K562 (cell line): Measurements from ENCODE around the gene YPEL5. TPM values are rescaled to one million over a fixed set of nuclear protein-coding genes. Genes with fewer than 3 reads are reported as not detected.

ENCODE experiments used
- BCOR ChIP-seq: fragments of 450-650 bp; IDR thresholded peaks from 2 replicates; pipeline ENCODE4 v1.6.1; 2016
- E2F3 ChIP-seq: fragments of 250-450 bp; sonication (Bioruptor Pico); IDR thresholded peaks from 2 replicates; pipeline ENCODE4 v1.4.0; 2020; ENCODE audit warnings: mild to moderate bottlenecking
- ELF4 ChIP-seq: fragments of 450-650 bp; formaldehyde crosslinking; IDR thresholded peaks from 2 replicates; pipeline ENCODE4 v1.4.0; 2022; ENCODE audit warnings: missing genetic modification characterization
- HSF4 ChIP-seq: fragments of 250-450 bp; sonication (Bioruptor Pico); IDR thresholded peaks from 2 replicates; pipeline ENCODE4 v2.1.2; 2022; ENCODE audit warnings: mild to moderate bottlenecking, moderate library complexity, borderline replicate concordance
- JUNB ChIP-seq: fragments of 450-650 bp; formaldehyde crosslinking; conservative IDR thresholded peaks from 2 replicates; pipeline ENCODE4 v1.4.0; 2020; ENCODE audit warnings: mild to moderate bottlenecking
- LCOR ChIP-seq: sonication (generic); formaldehyde crosslinking; IDR thresholded peaks from 2 replicates; pipeline ENCODE4 v1.8.0; 2022; ENCODE audit warnings: mild to moderate bottlenecking, missing genetic modification reagents
- MXI1 ChIP-seq: IDR thresholded peaks from 2 replicates; pipeline ENCODE4 v1.6.1; 2011; ENCODE audit warnings: low read depth, mild to moderate bottlenecking, improper control_type of control experiment, low read length
- NCOA2 ChIP-seq, 2 experiments: fragments of 450-650 bp; IDR thresholded peaks; 2 replicates each; pipeline ENCODE4 v1.6.1; 2018; ENCODE audit warnings: mild to moderate bottlenecking in 2 of 2, moderate library complexity in 1 of 2; ENCODE audit not compliant: partially characterized antibody in 2 of 2
- POLR2AphosphoS5 ChIP-seq: IDR thresholded peaks from 2 replicates; pipeline ENCODE4 v1.6.1; 2011; ENCODE audit warnings: mild to moderate bottlenecking, low read depth, low read length, moderate library complexity; ENCODE audit not compliant: control insufficient read depth, insufficient read depth
- SRSF1 ChIP-seq: fragments of 200-400 bp; formaldehyde crosslinking; IDR thresholded peaks from 2 replicates; pipeline ENCODE4 v1.6.1; 2017; ENCODE audit warnings: mild to moderate bottlenecking, low read depth, low read length, moderate library complexity
- TAF1 ChIP-seq: IDR thresholded peaks from 2 replicates; pipeline ENCODE4 v1.6.1; 2011; ENCODE audit warnings: mild to moderate bottlenecking, low read length, moderate library complexity; ENCODE audit not compliant: insufficient read depth, control insufficient read depth, severe bottlenecking; ENCODE audit errors: extremely low read depth
- ZFP30 ChIP-seq: fragments of 250-450 bp; sonication (Bioruptor Pico); IDR thresholded peaks from 2 replicates; pipeline ENCODE4 v1.8.0; 2022; ENCODE audit warnings: moderate library complexity, mild to moderate bottlenecking, inconsistent platforms, borderline replicate concordance
- ZKSCAN3 ChIP-seq: fragments of 250-450 bp; sonication (Bioruptor Pico); IDR thresholded peaks from 2 replicates; pipeline ENCODE4 v1.4.0; 2020
- ZKSCAN8 ChIP-seq: fragments of 200-800 bp; sonication (Bioruptor generic); IDR thresholded peaks from 2 replicates; pipeline ENCODE4 v1.6.1; 2016; ENCODE audit warnings: missing genetic modification characterization, missing compliant biosample characterization
- ZNF143 ChIP-seq: sonication (generic); formaldehyde crosslinking; IDR thresholded peaks from 2 replicates; pipeline ENCODE4 v1.9.0; 2022; ENCODE audit warnings: mild to moderate bottlenecking, missing genetic modification reagents
- ZNF778 ChIP-seq: fragments of 450-650 bp; formaldehyde crosslinking; IDR thresholded peaks from 2 replicates; pipeline ENCODE4 v1.4.0; 2020; ENCODE audit warnings: mild to moderate bottlenecking, moderate library complexity
- polyA plus RNA-seq, 8 experiments: library from polyadenylated mRNA; depleted of rRNA in 4 of 8; stranded (reverse) in 5 of 8; unstranded in 3 of 8; fragments of >200 nt; fragmentation: Nextera tagmentation in 2 of 8; fragmentation: Illumina TruSeq in 1 of 8; extraction: Ambion mirVana in 2 of 8; extraction: Trizol in 1 of 8; gene quantifications; 2 replicates each; pipeline versions ENCODE4 v1.2.1 to v1.2.3, GENCODE V29; 2011 to 2014; ENCODE audit warnings: inconsistent platforms in 1 of 8, missing spikeins in 1 of 8
- total RNA-seq, 7 experiments: library from RNA; depleted of rRNA in 6 of 7; stranded (reverse); fragments of >200 nt in 6 of 7; fragmentation: Illumina TruSeq in 2 of 7; extraction: Trizol in 2 of 7; gene quantifications; 2 replicates each; pipeline versions ENCODE4 v1.2.1 to v1.2.3, GENCODE V29; 2011 to 2021; ENCODE audit warnings: low replicate concordance in 1 of 7
- TF ChIP-seq, protein P1 (sequence below): fragments of 450-650 bp; formaldehyde crosslinking; IDR thresholded peaks from 2 replicates; pipeline ENCODE4 v1.4.0; 2022; ENCODE audit warnings: missing genetic modification characterization
- TF ChIP-seq, protein P2 (sequence below), 2 experiments: fragments of 450-650 bp; IDR thresholded peaks; 2 replicates each; pipeline ENCODE4 v1.6.1; 2016
- TF ChIP-seq, protein P3 (sequence below): fragments of 250-450 bp; sonication (Bioruptor Pico); IDR thresholded peaks from 2 replicates; pipeline ENCODE4 v1.4.0; 2020; ENCODE audit warnings: mild to moderate bottlenecking
- TF ChIP-seq, protein P4 (sequence below), 2 experiments: IDR thresholded peaks in 1 of 2; conservative IDR thresholded peaks in 1 of 2; 2 replicates each; pipeline ENCODE4 v1.6.1; 2016; ENCODE audit warnings: low read depth in 2 of 2, mild to moderate bottlenecking in 1 of 2, missing compliant biosample characterization in 1 of 2, missing genetic modification characterization in 1 of 2, moderate library complexity in 1 of 2

YPEL5 gene
- total and polyA plus RNA-seq, 9 of the 15 experiments (the other 6 are each of a cell fraction or from before 2014, with no cell fraction given): 5.4 to 34.4 (median 12.3) TPM

DNA sequence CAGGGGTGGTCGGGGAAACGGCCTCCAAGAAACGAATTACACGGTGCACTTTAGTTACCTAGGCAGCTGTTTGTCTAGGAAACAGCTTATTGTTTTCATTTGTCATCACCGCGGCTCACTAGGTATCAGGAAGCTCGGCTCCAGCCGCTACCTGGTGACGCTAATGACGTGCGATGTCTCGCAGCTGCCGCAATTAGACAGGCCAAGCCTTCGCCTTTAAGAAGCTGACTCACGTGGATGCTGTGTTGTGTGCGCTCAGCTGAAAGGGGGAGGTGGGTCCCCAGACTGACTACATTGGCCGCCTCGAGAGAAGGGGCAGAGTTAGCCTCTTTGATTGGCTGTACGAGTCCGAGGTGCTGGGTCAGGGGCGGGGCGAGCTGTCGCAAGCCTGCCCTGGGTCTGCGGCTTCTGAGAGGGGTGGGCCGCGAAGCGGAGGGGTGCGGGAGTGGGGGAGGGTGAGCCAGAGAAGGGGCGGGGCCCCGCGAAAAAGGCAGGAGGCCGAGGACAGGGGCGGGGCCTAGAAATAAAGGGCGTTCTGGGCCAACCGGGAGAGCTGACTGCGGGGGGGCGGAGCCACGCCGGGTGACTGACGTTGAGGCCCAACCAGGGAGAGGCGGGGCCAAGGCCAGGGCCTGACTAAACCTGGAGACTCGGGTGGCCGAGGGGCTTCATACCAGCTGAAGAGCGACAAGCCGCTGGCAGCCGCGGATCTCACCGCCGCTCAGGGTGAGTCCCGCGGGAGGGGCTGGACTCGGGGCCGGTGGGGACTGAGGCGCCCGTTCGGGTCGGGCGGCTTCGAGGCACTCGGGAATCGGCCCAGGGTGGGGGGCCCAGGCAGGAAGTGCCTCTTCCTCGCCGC lies at the start of gene YPEL5 (continued):
- TF ChIP-seq, protein P1, sequence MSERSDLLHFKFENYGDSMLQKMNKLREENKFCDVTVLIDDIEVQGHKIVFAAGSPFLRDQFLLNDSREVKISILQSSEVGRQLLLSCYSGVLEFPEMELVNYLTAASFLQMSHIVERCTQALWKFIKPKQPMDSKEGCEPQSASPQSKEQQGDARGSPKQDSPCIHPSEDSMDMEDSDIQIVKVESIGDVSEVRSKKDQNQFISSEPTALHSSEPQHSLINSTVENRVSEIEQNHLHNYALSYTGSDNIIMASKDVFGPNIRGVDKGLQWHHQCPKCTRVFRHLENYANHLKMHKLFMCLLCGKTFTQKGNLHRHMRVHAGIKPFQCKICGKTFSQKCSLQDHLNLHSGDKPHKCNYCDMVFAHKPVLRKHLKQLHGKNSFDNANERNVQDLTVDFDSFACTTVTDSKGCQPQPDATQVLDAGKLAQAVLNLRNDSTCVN (CRISPR knock-in tag): no peak
- TF ChIP-seq, protein P2, sequence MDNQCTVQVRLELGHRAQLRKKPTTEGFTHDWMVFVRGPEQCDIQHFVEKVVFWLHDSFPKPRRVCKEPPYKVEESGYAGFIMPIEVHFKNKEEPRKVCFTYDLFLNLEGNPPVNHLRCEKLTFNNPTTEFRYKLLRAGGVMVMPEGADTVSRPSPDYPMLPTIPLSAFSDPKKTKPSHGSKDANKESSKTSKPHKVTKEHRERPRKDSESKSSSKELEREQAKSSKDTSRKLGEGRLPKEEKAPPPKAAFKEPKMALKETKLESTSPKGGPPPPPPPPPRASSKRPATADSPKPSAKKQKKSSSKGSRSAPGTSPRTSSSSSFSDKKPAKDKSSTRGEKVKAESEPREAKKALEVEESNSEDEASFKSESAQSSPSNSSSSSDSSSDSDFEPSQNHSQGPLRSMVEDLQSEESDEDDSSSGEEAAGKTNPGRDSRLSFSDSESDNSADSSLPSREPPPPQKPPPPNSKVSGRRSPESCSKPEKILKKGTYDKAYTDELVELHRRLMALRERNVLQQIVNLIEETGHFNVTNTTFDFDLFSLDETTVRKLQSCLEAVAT (IDR thresholded peaks at IDR 0.05): no peak
- TF ChIP-seq, protein P3, sequence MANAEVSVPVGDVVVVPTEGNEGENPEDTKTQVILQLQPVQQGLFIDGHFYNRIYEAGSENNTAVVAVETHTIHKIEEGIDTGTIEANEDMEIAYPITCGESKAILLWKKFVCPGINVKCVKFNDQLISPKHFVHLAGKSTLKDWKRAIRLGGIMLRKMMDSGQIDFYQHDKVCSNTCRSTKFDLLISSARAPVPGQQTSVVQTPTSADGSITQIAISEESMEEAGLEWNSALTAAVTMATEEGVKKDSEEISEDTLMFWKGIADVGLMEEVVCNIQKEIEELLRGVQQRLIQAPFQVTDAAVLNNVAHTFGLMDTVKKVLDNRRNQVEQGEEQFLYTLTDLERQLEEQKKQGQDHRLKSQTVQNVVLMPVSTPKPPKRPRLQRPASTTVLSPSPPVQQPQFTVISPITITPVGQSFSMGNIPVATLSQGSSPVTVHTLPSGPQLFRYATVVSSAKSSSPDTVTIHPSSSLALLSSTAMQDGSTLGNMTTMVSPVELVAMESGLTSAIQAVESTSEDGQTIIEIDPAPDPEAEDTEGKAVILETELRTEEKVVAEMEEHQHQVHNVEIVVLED (CRISPR knock-in tag): no peak
- TF ChIP-seq ZKSCAN3 (CRISPR knock-in tag): no peak
- no peak for TF ChIP-seq ZKSCAN8 (CRISPR knock-in tag)
- peak; percentile 60 for TF ChIP-seq POLR2AphosphoS5
- TF ChIP-seq ZFP30: no peak
- TF ChIP-seq SRSF1: no peak
- TF ChIP-seq, protein P4, sequence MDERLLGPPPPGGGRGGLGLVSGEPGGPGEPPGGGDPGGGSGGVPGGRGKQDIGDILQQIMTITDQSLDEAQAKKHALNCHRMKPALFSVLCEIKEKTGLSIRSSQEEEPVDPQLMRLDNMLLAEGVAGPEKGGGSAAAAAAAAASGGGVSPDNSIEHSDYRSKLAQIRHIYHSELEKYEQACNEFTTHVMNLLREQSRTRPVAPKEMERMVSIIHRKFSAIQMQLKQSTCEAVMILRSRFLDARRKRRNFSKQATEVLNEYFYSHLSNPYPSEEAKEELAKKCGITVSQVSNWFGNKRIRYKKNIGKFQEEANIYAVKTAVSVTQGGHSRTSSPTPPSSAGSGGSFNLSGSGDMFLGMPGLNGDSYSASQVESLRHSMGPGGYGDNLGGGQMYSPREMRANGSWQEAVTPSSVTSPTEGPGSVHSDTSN (CRISPR knock-in tag; IDR thresholded peaks at IDR 0.05; ENCODE audit: low read depth): peak; percentile 60; the same call in 1 of the 2 replicates
- TF ChIP-seq, protein P4 (tag; conservative IDR thresholded peaks at IDR 0.05; ENCODE audit: low read depth): peak; percentile 82
- no peak for TF ChIP-seq NCOA2 (IDR thresholded peaks at IDR 0.05; ENCODE audit: partially characterized antibody in 2 of 2)
- no peak for TF ChIP-seq BCOR
- no peak for TF ChIP-seq ZNF143 (CRISPR knock-in tag)
- TF ChIP-seq ZNF778 (CRISPR knock-in tag): no peak
- TF ChIP-seq E2F3 (CRISPR knock-in tag): no peak
- TF ChIP-seq HSF4 (CRISPR knock-in tag): no peak
- no peak; the same call in 1 of the 2 replicates for TF ChIP-seq MXI1
- peak; percentile 54 for TF ChIP-seq TAF1
- TF ChIP-seq JUNB: no peak
- TF ChIP-seq LCOR (CRISPR knock-in tag): 0 out of 2 replicates have a peak, but pooled peaks have one; percentile 44
- TF ChIP-seq ELF4 (CRISPR knock-in tag): no peak
